ENCODE data around the gene JADE3. TPM values are rescaled to one million over a fixed set of nuclear protein-coding genes. Genes with fewer than 3 reads are reported as not detected.

Gene JADE3
- total RNA-seq, 1 donor from 2014 or later, result 6.3 TPM

- Histone ChIP-seq H3K4me1 (no peaks in the 10 kb centered on the region), H3K27ac (replicated peaks) (no peak overlapping the region), H3K27me3 (ENCODE audit: low read depth) (no peaks in the 10 kb centered on the region), H3K9me3 (replicated peaks) (no peaks in the 10 kb centered on the region), H3K4me3 (no peak overlapping the region), H3K36me3 (no peaks in the 10 kb centered on the region)
- no peak for TF ChIP-seq CTCF (IDR thresholded peaks at IDR 0.05; ENCODE audit: borderline replicate concordance)
- DNase-seq, result no peak
- intact Hi-C loops (cut with micrococcal nuclease), result no loop called here
Measured at GRCh38 chrX:46927718-46928117, 15.5 kb downstream of the JADE3 start.

GRCh38 chrX:46929439-46930261 lies 17.4 kb downstream of the JADE3 start:
- DNase-seq, result no peak
- no peaks in the 10 kb centered on the region for H3K27me3 ChIP-seq (ENCODE audit: low read depth)
- intact Hi-C loops (cut with micrococcal nuclease), result no loop called here
- no peak overlapping the region for H3K27ac ChIP-seq (replicated peaks)
- H3K36me3 ChIP-seq, result no peaks in the 10 kb centered on the region
- H3K4me3 ChIP-seq, result no peak overlapping the region
- no peak for TF ChIP-seq CTCF (IDR thresholded peaks at IDR 0.05; ENCODE audit: borderline replicate concordance)
- no peaks in the 10 kb centered on the region for H3K9me3 ChIP-seq (replicated peaks)
- no peaks in the 10 kb centered on the region for H3K4me1 ChIP-seq

- Histone ChIP-seq H3K9me3 (replicated peaks) (peaks cover 7% of the 10 kb centered on the region), H3K27me3 (ENCODE audit: low read depth) (no peaks in the 10 kb centered on the region), H3K4me3 (no peak overlapping the region), H3K4me1 (no peaks in the 10 kb centered on the region), H3K36me3 (no peaks in the 10 kb centered on the region), H3K27ac (replicated peaks) (no peak overlapping the region)
- no peak for DNase-seq
- TF ChIP-seq CTCF (IDR thresholded peaks at IDR 0.05; ENCODE audit: borderline replicate concordance), result no peak
- intact Hi-C loops (cut with micrococcal nuclease), result no loop called here
Measured at GRCh38 chrX:46935295-46935694, 23.1 kb downstream of the JADE3 start.

- intact Hi-C loops (cut with micrococcal nuclease), result no loop called here
- no peaks in the 10 kb centered on the region for H3K4me1 ChIP-seq
- no peaks in the 10 kb centered on the region for H3K36me3 ChIP-seq
- no peak overlapping the region for H3K27ac ChIP-seq (replicated peaks)
- no peaks in the 10 kb centered on the region for H3K27me3 ChIP-seq (ENCODE audit: low read depth)
- no peak for DNase-seq
- TF ChIP-seq CTCF (IDR thresholded peaks at IDR 0.05; ENCODE audit: borderline replicate concordance), result no peak
- peaks cover 7% of the 10 kb centered on the region for H3K9me3 ChIP-seq (replicated peaks)
- H3K4me3 ChIP-seq, result no peak overlapping the region
Measured at GRCh38 chrX:46938589-46938988, 26.4 kb downstream of the JADE3 start.

- peaks cover 7% of the 10 kb centered on the region for H3K9me3 ChIP-seq (replicated peaks)
- H3K27ac ChIP-seq (replicated peaks), result no peak overlapping the region
- H3K27me3 ChIP-seq (ENCODE audit: low read depth), result no peaks in the 10 kb centered on the region
- H3K4me3 ChIP-seq, result no peak overlapping the region
- no peak for TF ChIP-seq CTCF (IDR thresholded peaks at IDR 0.05; ENCODE audit: borderline replicate concordance)
- DNase-seq, result no peak
- no peaks in the 10 kb centered on the region for H3K36me3 ChIP-seq
- H3K4me1 ChIP-seq, result no peaks in the 10 kb centered on the region
- intact Hi-C loops (cut with micrococcal nuclease), result no loop called here
Measured at GRCh38 chrX:46941341-46941740, 29.1 kb downstream of the JADE3 start.

Measured in left ventricle myocardium inferior (tissue), 1 donor.